Endothelial cell of umbilical vein (primary cell): ENCODE data around the gene RBM22.
A peak's percentile ranks its signal among the peaks of the same experiment; 100 is the strongest.

Source experiments
- EZH2 ChIP-seq: IDR thresholded peaks from 2 replicates; pipeline ENCODE4 v1.6.1; 2012; ENCODE audit warnings: borderline replicate concordance, low read depth, mild to moderate bottlenecking, moderate library complexity, low read length, inconsistent platforms; ENCODE audit not compliant: severe bottlenecking
- POLR2AphosphoS5 ChIP-seq: IDR thresholded peaks from 2 replicates; pipeline ENCODE4 v1.6.1; 2012; ENCODE audit warnings: low read depth, mild to moderate bottlenecking, control low read depth, low read length, moderate library complexity; ENCODE audit not compliant: insufficient read depth
- TF ChIP-seq, protein P1 (sequence below), 2 donors: IDR thresholded peaks; 1 replicate in 1 of 2; 2 replicates in 1 of 2; pipeline ENCODE4 v1.5.1; 2011; ENCODE audit warnings: low read length in 2 of 2, mild to moderate bottlenecking in 2 of 2, moderate library complexity in 2 of 2, control low read depth in 1 of 2, inconsistent platforms in 1 of 2, low read depth in 1 of 2; ENCODE audit not compliant: insufficient read depth in 1 of 2; ENCODE audit errors: extremely low read depth in 1 of 2

DNA sequence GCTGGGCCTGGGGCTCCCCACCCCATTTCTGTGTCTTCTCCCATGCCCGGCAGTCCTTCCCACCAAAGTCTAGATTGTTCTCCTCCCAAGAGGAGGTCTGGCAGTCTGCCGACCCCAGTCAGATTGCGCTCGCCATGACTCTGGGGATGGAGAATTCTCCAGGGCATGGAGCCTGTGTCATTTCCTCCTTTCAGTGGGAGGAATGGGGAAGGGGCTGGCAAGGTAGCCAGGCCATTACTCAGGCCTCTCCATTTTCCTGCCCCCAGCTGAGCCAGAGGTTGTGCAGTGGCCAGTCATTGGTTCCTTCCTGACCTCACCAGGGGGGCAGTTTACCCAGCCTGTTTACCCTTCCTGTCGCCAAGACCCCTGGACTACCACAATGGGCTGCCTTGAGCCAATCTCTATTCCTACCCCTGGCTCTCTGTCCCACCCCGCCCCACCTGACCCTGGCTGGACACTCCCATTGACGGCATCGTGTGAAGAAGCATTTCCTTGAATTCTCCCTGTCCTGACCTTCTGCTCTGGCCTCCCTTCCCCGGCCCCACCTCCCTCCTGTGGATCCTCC lies 59.8 kb downstream of the RBM22 start:
- TF ChIP-seq POLR2AphosphoS5 (peak; percentile 91), EZH2 (no peak)
- TF ChIP-seq, protein P1, sequence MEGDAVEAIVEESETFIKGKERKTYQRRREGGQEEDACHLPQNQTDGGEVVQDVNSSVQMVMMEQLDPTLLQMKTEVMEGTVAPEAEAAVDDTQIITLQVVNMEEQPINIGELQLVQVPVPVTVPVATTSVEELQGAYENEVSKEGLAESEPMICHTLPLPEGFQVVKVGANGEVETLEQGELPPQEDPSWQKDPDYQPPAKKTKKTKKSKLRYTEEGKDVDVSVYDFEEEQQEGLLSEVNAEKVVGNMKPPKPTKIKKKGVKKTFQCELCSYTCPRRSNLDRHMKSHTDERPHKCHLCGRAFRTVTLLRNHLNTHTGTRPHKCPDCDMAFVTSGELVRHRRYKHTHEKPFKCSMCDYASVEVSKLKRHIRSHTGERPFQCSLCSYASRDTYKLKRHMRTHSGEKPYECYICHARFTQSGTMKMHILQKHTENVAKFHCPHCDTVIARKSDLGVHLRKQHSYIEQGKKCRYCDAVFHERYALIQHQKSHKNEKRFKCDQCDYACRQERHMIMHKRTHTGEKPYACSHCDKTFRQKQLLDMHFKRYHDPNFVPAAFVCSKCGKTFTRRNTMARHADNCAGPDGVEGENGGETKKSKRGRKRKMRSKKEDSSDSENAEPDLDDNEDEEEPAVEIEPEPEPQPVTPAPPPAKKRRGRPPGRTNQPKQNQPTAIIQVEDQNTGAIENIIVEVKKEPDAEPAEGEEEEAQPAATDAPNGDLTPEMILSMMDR (IDR thresholded peaks at IDR 0.05; ENCODE audit: extremely low read depth in 1 of 2, insufficient read depth in 1 of 2, low read depth in 1 of 2, low read length in 2 of 2): no peak
